ENCODE results near the gene AP1AR. TPM values are rescaled to one million over a fixed set of nuclear protein-coding genes. Genes with fewer than 3 reads are reported as not detected.

AP1AR gene
- total RNA-seq, 2 experiments from 2014 or later, result 3.7 to 4.8 TPM

DNA sequence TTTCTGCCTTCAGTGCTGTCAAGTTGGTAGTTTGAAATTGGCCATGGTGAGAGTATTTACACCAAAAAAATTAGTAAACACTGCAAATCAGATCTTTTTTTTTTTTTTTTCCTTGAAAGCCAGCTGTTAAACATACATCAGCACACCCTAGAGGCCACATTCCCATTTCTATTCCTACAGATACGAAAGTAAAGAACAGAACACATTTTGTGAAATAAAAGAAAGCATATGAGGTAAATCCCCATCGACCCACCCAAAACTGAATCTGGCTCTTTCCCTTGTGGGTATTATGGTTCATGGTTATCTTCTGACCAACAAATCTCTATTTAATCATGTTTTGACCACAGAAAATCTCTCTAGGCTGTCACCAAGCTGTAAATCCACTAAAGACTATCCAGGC is 41.8 kb upstream of the AP1AR start:
- intact Hi-C loops (cut with DNase I, micrococcal nuclease), result no loop called here

DNA sequence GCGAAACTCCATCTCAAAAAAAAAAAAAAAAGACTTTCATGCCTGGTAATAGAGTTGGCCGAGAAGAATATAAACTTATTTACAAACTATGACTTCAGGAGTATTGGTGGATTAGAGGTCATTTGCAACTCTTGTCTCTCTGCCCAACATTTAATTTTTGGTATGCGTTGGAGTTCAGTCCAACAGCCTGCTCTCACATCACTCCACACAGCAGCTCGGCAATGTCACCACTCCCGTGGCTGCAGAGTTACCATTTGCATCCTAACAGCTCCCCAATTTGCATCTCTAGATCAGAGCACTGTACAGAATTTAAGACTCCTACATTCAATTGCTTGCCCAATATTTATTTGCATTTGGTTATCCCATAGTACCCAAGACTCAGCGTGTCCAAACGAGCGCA is 40.9 kb upstream of the AP1AR start:
- ATAC-seq (ENCODE audit: poor library complexity), result no peak
- intact Hi-C loops (cut with DNase I, micrococcal nuclease), result no loop called here
- Histone ChIP-seq H3K4me3 (ENCODE audit: low read length) (no peak overlapping the region), H3K36me3 (ENCODE audit: insufficient read depth, low read length) (no peaks in the 10 kb centered on the region), H3K4me1 (ENCODE audit: insufficient read depth, low read length) (no peaks in the 10 kb centered on the region), H3K9me3 (ENCODE audit: control insufficient read depth in 1 of 2, insufficient read depth in 1 of 2, low read length in 2 of 2) (no peaks in the 10 kb centered on the region), H3K27ac (ENCODE audit: low read depth in 1 of 2, low read length in 2 of 2) (no peak overlapping the region), H3K27me3 (ENCODE audit: control insufficient read depth in 1 of 2, insufficient read depth in 2 of 2, low read length in 2 of 2) (no peaks in the 10 kb centered on the region)
- TF ChIP-seq, protein P1, sequence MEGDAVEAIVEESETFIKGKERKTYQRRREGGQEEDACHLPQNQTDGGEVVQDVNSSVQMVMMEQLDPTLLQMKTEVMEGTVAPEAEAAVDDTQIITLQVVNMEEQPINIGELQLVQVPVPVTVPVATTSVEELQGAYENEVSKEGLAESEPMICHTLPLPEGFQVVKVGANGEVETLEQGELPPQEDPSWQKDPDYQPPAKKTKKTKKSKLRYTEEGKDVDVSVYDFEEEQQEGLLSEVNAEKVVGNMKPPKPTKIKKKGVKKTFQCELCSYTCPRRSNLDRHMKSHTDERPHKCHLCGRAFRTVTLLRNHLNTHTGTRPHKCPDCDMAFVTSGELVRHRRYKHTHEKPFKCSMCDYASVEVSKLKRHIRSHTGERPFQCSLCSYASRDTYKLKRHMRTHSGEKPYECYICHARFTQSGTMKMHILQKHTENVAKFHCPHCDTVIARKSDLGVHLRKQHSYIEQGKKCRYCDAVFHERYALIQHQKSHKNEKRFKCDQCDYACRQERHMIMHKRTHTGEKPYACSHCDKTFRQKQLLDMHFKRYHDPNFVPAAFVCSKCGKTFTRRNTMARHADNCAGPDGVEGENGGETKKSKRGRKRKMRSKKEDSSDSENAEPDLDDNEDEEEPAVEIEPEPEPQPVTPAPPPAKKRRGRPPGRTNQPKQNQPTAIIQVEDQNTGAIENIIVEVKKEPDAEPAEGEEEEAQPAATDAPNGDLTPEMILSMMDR (IDR thresholded peaks at IDR 0.05), result no peak
- no peak overlapping the region for H3K4me3 Mint-ChIP-seq
- ChIA-PET POLR2A (interaction anchor here (1.4 kb wide), 1 partner anchor 14 kb away, joined by 3 read pairs; no protein-coding TSS in a partner anchor), CTCF (interaction anchor here (1.8 kb wide), 1 partner anchor 10 kb away, joined by 7 read pairs; no protein-coding TSS in a partner anchor)
- no peaks in the 10 kb centered on the region for H3K27me3 Mint-ChIP-seq
- no peaks in the 10 kb centered on the region for H3K4me1 Mint-ChIP-seq (ENCODE audit: low read depth)
- DNase-seq, result no peak
- H3K27ac Mint-ChIP-seq, result no peak overlapping the region
- peaks cover 15% of the 10 kb centered on the region for H3K36me3 Mint-ChIP-seq (ENCODE audit: low read depth)
- no peaks in the 10 kb centered on the region for H3K9me3 Mint-ChIP-seq

More for the DNA sequence above, 41.8 kb upstream of the AP1AR start:
- ChIA-PET CTCF (interaction anchor here (1.8 kb wide), 1 partner anchor 9 kb away, joined by 7 read pairs; no protein-coding TSS in a partner anchor), POLR2A (interaction anchor here (1.4 kb wide), 1 partner anchor 13 kb away, joined by 3 read pairs; no protein-coding TSS in a partner anchor)
- Mint-ChIP-seq H3K9me3 (no peaks in the 10 kb centered on the region), H3K36me3 (ENCODE audit: low read depth) (peaks cover 15% of the 10 kb centered on the region), H3K27me3 (no peaks in the 10 kb centered on the region), H3K4me1 (ENCODE audit: low read depth) (no peaks in the 10 kb centered on the region), H3K27ac (no peak overlapping the region), H3K4me3 (no peak overlapping the region)
- TF ChIP-seq, protein P1 (IDR thresholded peaks at IDR 0.05), result no peak
- H3K27ac ChIP-seq (ENCODE audit: low read depth in 1 of 2, low read length in 2 of 2), result no peak overlapping the region
- ATAC-seq (ENCODE audit: poor library complexity), result no peak
- H3K4me1 ChIP-seq (ENCODE audit: insufficient read depth, low read length), result no peaks in the 10 kb centered on the region
- DNase-seq, result peak in 2 of 14 experiments; percentile 16 to 22
- no peaks in the 10 kb centered on the region for H3K9me3 ChIP-seq (ENCODE audit: control insufficient read depth in 1 of 2, insufficient read depth in 1 of 2, low read length in 2 of 2)
- H3K36me3 ChIP-seq (ENCODE audit: insufficient read depth, low read length), result no peaks in the 10 kb centered on the region
- no peaks in the 10 kb centered on the region for H3K27me3 ChIP-seq (ENCODE audit: control insufficient read depth in 1 of 2, insufficient read depth in 2 of 2, low read length in 2 of 2)
- H3K4me3 ChIP-seq (ENCODE audit: low read length), result no peak overlapping the region

DNA sequence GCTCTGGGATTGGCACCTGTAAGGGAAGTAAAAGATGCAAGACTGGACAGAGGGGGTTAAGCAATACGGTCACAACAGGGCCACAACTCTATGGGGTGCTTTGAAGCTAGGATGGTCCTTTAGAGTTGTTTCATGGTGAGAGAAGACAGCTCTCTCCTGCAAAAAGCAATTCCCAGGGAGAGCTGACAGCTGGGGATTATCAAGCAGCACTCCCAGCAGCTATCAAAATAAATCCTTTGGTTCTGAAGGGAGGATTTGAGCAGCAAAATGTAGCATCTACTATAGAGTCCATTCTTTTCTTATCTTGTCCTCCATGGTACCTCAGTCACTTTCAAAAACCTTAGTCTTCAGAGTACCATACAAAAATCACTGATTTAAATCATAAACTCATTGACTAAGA is 35.1 kb upstream of the AP1AR start:
- no peak overlapping the region for H3K4me3 ChIP-seq (ENCODE audit: low read length)
- H3K4me1 ChIP-seq (ENCODE audit: insufficient read depth, low read length), result no peaks in the 10 kb centered on the region
- ATAC-seq (ENCODE audit: poor library complexity), result no peak
- POLR2A ChIA-PET, result no interaction called here
- no peak for DNase-seq
- no peaks in the 10 kb centered on the region for H3K36me3 Mint-ChIP-seq (ENCODE audit: low read depth)
- H3K27ac Mint-ChIP-seq, result no peak overlapping the region
- no peak overlapping the region for H3K27ac ChIP-seq (ENCODE audit: low read depth in 1 of 2, low read length in 2 of 2)
- no peaks in the 10 kb centered on the region for H3K4me1 Mint-ChIP-seq (ENCODE audit: low read depth)
- no peaks in the 10 kb centered on the region for H3K27me3 ChIP-seq (ENCODE audit: control insufficient read depth in 1 of 2, insufficient read depth in 2 of 2, low read length in 2 of 2)
- no peaks in the 10 kb centered on the region for H3K9me3 ChIP-seq (ENCODE audit: control insufficient read depth in 1 of 2, insufficient read depth in 1 of 2, low read length in 2 of 2)
- H3K9me3 Mint-ChIP-seq, result no peaks in the 10 kb centered on the region
- CTCF ChIA-PET, result no interaction called here
- no peaks in the 10 kb centered on the region for H3K36me3 ChIP-seq (ENCODE audit: insufficient read depth, low read length)
- H3K4me3 Mint-ChIP-seq, result no peak overlapping the region
- H3K27me3 Mint-ChIP-seq, result no peaks in the 10 kb centered on the region
- TF ChIP-seq, protein P1 (IDR thresholded peaks at IDR 0.05), result no peak
- intact Hi-C loops (cut with DNase I, micrococcal nuclease), result no loop called here

All from CD4-positive, alpha-beta T cell (primary cell).